ENCODE results near the gene TMEM60. TPM values are rescaled to one million over a fixed set of nuclear protein-coding genes. Genes with fewer than 3 reads are reported as not detected.
A peak's percentile ranks its signal among the peaks of the same experiment; 100 is the strongest.

The TMEM60 gene
- total and polyA plus RNA-seq, 3 donors from 2014 or later = 21.7 to 31.4 (median 27.9) TPM

- Histone ChIP-seq H3K4me1 (no peaks in the 10 kb centered on the region), H3K27ac (no peak overlapping the region)
- 70 to 75% methylated on average over 3 of the region's 3 CpGs for WGBS, 2 donors
Measured at GRCh38 chr7:77765481-77765880, 32.8 kb downstream of the TMEM60 start.

GRCh38 chr7:77760809-77761453 is 37.3 kb downstream of the TMEM60 start:
- intact Hi-C loops (cut with DNase I; ENCODE audit: low total_unique reads) = no loop called here
- Histone ChIP-seq H3K27ac (no peak overlapping the region), H3K27me3 (no peaks in the 10 kb centered on the region), H3K4me1 (no peaks in the 10 kb centered on the region), H3K9me3 (no peaks in the 10 kb centered on the region), H3K36me3 (ENCODE audit: low read depth, missing control alignments) (no peaks in the 10 kb centered on the region), H3K4me3 (no peak overlapping the region)
- WGBS, 2 donors = 86% methylated on average over 10 of the region's 10 CpGs
- TF ChIP-seq CTCF (IDR thresholded peaks at IDR 0.05) (no peak), POLR2A (IDR thresholded peaks at IDR 0.05) (no peak)
- DNase-seq = no peak

More at GRCh38 chr7:77765481-77765880, 32.8 kb downstream of the TMEM60 start:
- no peak for DNase-seq
- Histone ChIP-seq H3K9me3 (no peaks in the 10 kb centered on the region), H3K4me3 (no peak overlapping the region), H3K36me3 (ENCODE audit: low read depth, missing control alignments) (no peaks in the 10 kb centered on the region), H3K27me3 (no peaks in the 10 kb centered on the region)
- intact Hi-C loops (cut with DNase I; ENCODE audit: low total_unique reads) = no loop called here
- TF ChIP-seq POLR2A (IDR thresholded peaks at IDR 0.05) (no peak), CTCF (IDR thresholded peaks at IDR 0.05) (no peak)

GRCh38 chr7:77759294-77759889 is 38.8 kb downstream of the TMEM60 start:
- no peak overlapping the region for H3K27ac ChIP-seq
- no peak overlapping the region for H3K4me3 ChIP-seq
- intact Hi-C loops (cut with DNase I; ENCODE audit: low total_unique reads) = no loop called here
- no peaks in the 10 kb centered on the region for H3K36me3 ChIP-seq (ENCODE audit: low read depth, missing control alignments)
- H3K9me3 ChIP-seq = no peaks in the 10 kb centered on the region
- 13 to 24% methylated on average over 3 of the region's 3 CpGs for WGBS, 2 donors
- no peak for TF ChIP-seq POLR2A (IDR thresholded peaks at IDR 0.05)
- peak; percentile 75 to 89 (median 84) for TF ChIP-seq CTCF (IDR thresholded peaks at IDR 0.05)
- no peaks in the 10 kb centered on the region for H3K4me1 ChIP-seq
- peak; percentile 84 for DNase-seq
- no peaks in the 10 kb centered on the region for H3K27me3 ChIP-seq

- intact Hi-C loops (cut with DNase I; ENCODE audit: low total_unique reads) = no loop called here
Measured at GRCh38 chr7:77757589-77757988, 40.6 kb downstream of the TMEM60 start.

More at GRCh38 chr7:77757589-77757988, 40.6 kb downstream of the TMEM60 start:
- TF ChIP-seq CTCF (IDR thresholded peaks at IDR 0.05) (no peak), POLR2A (IDR thresholded peaks at IDR 0.05) (no peak)
- no peak overlapping the region for H3K27ac ChIP-seq
- no peaks in the 10 kb centered on the region for H3K36me3 ChIP-seq (ENCODE audit: low read depth, missing control alignments)
- H3K9me3 ChIP-seq = no peaks in the 10 kb centered on the region
- H3K4me1 ChIP-seq = no peaks in the 10 kb centered on the region
- H3K27me3 ChIP-seq = no peaks in the 10 kb centered on the region
- 40 to 54% methylated on average over 1 of the region's 1 CpG for WGBS, 2 donors
- no peak overlapping the region for H3K4me3 ChIP-seq
- DNase-seq = no peak
